Fibroblast of peridontal ligament (primary cell): ENCODE data around the gene IL25.
A peak's percentile ranks its signal among the peaks of the same experiment; 100 is the strongest.
"Not testable (repeated sequence)": the region's sequence is repeated elsewhere in the genome, so short reads cannot be mapped to it uniquely, and the experiment has no call there.

Experiments used
- DNase-seq: peaks from one replicate; pipeline ENCODE4 v3.0.0-alpha.2; 2010; ENCODE audit errors: extremely low read depth

Gene IL25

DNA sequence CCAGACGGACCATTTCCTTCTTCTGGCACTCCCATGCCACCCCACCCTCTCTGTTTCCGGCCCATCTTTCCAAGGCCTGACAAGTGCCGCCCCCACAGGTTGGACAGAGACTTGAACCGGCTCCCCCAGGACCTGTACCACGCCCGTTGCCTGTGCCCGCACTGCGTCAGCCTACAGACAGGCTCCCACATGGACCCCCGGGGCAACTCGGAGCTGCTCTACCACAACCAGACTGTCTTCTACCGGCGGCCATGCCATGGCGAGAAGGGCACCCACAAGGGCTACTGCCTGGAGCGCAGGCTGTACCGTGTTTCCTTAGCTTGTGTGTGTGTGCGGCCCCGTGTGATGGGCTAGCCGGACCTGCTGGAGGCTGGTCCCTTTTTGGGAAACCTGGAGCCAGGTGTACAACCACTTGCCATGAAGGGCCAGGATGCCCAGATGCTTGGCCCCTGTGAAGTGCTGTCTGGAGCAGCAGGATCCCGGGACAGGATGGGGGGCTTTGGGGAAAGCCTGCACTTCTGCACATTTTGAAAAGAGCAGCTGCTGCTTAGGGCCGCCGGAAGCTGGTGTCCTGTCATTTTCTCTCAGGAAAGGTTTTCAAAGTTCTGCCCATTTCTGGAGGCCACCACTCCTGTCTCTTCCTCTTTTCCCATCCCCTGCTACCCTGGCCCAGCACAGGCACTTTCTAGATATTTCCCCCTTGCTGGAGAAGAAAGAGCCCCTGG lies 3.1 kb downstream of the IL25 start:
- no peak for DNase-seq

DNA sequence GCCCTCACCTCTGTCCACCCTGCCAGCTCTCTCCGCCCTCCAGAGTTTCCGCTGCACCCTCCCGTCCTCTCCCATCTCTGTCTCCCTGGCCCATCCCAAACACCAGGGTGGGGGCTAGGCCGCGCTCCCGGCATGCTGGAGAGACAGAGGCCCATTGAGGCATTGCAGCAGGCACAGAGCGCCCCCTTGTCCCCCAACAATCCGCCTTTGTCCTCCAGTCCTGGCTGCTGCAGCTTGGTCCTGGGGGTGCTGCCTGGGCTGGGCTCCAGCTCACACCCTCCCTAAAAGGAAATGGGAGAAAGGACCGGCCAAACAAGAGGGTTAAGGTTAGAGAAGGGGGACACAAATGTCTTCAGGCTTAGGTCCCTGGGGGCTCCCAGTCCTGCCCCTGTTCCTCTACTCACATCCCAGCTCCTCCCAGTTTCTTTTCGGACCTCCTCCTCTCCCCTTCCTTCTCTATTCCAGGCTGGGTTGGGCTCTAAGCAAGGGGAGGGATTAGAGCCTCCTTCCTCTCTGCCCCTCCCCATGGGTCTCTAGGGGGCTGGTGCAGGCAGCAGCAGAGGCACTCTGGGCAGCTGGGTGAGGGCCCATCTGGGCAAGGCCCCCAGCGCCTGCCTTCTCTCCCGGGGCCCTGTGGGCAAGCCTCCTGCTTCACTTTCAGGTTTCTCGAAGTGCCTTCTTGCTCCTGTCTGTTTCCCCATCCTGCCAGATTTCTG lies 4.0 kb downstream of the IL25 start, which contains the start of gene CMTM5:
Gene CMTM5 (plus strand): TSS at position 565 of the 716 bp plus-strand sequence. CDS start 206 bp downstream, outside the sequence.
- DNase-seq, result no peak

DNA sequence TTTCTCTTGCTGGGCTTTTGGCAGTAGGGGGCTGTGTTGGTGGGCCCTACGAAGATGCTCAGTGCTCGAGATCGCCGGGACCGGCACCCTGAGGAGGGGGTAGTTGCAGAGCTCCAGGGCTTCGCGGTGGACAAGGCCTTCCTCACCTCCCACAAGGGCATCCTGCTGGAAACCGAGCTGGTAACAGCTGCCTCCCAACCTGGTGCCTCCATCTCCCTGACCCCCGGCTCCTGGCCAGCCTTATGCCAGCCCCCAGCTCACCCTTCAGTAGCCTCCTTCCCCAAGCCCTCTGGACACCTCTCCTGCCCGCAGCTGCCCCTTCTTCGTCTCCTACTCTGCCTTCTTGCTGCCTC lies 4.6 kb downstream of the IL25 start:
- DNase-seq, result no peak

DNA sequence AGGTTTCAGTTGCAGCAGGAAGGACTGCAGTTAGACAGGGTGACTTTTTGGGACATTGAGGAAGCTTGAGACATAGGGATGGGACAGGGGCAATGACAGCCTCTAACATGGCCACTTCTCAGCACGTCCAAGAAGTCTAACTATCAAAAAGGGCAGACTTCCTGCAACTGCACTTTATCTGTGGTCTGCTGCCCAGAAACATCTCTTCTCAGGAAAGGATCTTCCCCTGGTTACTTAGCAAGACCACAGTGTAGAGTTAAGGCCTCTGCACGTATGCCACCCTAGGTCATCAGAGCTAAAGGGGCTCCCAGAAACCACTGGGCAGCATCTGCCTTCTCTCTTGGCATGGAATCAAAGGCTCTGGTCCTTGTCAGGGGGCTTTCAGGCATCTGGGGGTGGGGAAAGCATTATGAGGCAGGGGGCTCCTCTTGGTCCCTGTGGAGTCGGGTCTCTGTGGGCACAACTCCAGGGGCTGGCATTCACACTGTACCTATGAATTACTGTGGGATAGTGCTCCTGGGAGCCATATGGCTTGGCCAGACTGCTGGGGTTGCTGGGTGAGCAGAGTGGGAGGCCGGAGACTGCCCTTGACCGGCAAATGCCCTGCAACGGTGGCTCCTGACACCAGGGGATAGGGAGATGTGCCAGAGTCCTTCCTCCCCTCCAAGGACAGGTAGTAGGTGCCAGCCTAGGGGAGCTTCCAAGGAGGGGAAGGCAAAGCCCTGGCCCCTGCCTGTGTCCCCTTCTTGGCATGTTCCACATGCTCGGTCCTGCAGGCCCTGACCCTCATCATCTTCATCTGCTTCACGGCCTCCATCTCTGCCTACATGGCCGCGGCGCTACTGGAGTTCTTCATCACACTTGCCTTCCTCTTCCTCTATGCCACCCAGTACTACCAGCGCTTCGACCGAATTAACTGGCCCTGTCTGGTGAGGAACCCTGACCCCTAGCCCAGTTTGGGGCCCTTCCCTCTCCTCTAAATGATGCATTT lies 5.3 kb downstream of the IL25 start:
- no peak for DNase-seq

DNA sequence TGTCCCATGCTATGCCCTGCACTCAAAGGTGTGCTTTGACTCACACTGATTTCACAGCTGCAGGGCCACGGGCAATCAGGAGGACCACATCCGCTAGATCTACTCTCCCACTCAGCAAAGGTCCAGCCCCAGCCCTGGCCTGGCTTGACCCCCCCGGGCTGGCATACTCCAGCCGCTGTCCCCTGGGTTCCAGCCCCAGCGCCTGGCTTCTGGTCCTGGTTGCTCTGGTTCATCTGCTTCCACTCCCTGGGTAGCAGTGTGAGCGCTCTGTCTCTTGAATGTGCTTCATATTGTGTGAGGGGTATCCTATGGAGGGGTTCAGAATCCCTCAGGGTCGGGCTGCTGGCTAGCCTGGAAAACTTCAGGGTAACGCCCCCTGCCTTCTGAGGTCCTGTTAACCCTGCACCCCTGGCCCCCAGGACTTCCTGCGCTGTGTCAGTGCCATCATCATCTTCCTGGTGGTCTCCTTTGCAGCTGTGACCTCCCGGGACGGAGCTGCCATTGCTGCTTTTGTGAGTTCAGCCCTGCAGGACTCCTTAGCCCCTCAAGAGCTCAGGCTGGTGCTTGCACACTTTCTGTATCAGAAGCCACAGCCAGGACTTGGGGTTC lies 6.1 kb downstream of the IL25 start:
- no peak for DNase-seq

DNA sequence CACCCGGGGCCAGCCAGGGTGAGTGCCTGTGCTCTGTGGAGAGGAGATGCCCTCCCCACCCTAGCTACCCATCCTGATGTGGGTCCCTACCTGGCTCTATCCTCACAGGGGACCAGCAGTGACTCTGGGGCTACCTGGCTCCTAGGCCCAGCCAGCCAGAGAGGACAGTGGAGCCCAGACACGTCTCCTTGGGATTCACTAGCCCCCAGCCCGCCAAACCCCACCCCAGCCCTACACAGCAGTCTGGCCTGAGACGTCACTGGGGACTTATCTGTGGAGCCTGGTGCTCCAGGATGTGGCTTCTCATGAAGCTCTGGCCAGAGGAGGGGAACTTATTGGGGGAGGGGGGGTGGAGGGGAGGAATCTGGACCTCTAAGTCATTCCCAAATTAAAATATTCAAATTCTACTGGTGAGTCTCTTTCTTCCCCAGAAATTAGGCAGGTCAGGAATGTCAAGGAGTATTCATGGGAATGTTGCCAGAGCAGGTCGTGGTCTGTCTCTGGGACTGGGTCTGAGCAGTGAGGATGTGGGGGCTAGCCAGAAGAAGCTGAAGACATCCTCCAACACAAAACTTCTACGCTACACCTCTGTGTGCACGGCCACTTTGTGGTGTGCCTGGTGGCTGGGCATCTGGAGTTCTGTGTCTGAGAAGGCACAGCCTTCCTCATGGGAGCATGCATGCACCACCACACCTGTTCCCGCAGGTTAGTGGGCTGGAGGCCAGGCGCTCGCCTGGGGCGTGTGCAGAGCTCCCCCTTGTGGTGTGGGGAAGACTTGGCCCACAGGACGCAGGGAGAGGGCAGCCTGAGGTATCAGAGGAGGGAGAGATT lies 7.0 kb downstream of the IL25 start:
- DNase-seq, result peak; percentile 22

DNA sequence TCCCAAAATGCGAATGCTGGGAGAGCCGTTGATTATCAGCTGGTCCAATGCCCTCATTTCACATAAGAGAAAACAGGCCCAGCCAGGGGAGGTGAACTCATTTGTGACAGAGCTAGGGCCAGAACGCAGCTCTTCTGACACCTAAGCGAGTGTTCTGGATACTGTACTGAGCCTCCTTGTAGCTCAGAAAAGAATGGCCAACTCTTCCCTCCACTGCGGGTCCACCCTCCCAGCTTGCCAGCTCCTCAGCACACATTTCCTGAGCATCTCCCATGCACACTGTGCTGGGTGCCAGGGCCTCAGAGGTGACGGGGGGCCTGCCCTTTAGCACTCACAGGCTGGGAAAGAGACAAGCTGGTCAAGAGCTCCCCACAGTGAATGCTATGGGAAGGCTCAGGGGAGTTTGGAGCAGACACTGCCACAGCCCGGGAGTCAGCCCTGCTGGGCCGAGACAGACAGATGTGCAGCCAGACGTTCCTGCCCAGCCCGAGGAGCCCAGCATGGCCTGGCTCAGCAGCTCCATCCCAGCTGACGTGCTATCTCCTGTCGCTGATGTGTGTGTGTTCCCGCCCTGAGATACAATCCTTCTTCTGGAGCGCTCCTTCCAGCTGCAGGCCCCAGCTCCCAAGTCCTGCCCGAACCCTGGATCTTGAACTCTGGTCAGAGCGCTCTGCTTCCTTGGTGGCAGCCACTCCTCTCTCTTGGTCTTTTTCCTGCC lies 7.7 kb downstream of the IL25 start:
- DNase-seq, result no peak

DNA sequence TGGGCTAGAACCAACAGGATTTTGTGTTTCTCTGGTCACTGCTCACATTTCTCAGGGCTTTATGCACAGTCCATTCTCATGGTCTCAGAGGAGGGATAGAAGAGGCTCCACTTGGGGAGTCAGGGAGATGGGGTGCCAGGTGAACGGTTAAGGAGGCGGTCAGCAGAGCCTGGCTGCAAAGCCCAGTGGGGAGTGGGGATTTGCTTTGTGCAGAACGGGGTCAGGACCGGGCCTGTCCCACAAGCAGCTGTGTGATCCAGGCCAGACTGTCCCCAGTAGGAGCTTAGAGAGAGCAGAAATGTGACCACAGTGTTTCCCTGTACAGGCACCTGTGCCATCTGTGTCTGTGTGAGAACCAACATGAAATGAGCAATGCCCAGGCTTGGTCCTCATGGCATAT lies 8.4 kb downstream of the IL25 start:
- DNase-seq, result no peak

DNA sequence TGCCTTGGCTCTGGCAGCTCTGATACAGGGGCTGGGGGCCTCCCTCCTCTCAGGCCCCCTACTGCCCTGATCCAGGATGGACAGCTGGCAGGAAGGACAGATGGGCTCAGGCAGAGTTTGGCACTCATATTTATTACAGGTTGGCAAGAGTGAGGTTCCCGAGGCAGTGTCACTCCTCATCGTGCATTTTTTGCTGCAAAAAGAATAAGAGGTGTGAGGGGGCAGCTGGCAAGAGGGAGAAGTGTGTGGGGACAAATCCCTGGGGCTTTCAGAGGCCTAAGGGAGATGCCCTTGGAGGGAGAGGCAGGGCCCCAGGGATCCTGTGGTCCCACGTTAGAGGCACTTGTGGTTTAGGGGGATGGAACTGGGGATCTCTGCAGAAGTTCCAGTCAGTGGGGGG lies 9.3 kb downstream of the IL25 start:
- DNase-seq, result no peak

DNA sequence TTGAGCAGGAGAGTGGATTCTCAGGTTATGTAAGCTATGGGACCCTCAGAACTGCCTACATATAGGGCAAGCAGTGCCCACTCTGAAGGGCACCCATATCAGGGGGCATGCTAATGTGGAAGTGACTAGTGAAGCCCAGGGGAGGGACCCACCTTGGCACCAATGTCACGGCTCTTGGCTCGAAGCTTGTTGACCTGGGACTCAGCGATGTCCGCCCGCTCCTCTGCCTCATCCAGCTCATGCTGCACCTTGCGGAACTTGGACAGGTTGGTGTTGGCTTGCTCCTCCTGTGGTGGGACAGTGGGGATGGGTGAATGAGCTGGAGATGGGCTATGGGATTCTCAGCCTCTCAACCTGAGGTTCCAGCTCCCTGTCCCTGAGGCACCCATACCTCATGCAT lies 9.7 kb downstream of the IL25 start:
- no peak for DNase-seq

DNA sequence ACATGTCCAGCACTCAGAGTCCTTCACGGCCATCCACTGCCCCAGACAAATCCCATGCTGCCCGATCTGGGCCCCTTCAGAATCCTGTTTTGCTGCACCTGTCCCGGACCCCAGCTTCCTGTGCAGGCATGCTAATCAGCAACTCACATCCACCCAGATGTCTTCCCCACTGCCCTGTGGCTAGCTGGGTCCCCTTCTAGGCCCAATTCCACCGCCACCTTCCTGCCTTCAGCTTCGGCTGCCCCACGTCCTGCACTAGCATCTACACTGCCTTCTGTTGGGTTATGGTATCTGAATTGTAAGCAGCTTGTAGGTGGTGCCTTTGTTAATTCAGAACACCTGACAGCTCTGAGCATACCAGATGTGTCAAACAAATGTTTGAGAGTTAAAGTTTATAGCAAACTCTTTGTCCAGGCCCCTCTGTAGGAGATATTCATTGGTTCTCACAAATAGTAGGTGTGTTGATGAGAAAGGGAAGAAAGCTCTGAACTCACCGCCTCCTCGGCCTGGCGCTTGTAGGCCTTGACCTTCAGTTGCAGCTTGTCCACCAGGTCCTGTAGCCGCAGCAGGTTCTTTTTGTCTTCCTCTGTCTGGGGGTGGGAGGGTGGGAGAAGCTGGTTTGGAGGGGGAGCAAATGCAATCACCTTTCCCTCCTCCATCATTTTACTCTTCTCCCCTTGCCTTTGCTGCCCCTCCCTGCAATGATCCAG lies 10.3 kb downstream of the IL25 start:
- no peak for DNase-seq

DNA sequence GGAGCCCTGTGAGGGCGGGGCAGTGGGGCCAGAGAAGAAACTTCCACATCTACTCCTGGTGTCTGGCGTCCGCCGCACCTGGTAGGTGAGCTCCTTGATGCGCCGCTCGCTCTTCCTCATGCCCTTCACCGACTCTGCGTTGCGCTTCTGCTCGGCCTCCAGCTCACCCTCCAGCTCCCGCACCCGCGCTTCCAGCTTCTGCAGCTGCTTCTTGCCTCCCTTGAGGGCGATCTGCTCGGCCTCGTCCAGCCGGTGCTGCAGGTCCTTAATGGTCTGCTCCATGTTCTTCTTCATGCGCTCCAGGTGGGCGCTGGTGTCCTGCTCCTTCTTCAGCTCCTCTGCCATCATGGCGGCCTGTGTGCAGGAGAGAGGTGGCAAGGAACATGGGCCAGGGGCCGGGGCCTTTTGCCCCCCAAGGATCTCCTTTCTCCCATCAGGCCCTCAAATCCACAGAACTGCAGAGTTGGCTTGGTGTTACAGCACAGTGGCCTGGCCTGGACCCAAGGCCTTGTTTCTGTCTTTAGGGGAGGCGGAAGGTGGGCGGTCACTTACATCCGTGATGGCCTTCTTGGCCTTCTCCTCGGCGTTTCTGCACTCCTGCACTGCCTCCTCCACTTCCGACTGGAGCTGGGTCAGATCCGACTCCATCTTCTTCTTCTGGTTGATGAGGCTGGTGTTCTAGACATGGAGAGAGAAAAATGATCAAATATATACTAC lies 11.9 kb downstream of the IL25 start:
- DNase-seq, result no peak

DNA sequence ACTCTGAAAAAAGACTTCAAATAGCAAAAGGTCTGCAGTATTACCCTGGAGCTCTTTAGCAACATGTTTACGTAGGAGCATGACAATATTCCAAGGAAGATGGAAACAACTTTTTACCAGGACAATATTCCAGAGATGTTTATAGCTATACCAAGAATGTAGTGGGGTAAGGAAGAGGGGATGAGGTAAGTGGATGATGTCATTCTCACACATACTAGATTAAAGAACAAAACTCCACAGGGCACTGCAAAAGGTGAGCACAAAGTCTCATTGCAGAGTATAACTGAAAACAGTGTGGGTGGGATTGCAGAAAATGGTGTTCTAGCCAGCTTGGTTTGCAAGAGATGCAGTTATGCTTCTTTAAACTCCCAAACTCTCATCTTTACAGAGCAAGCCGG lies 12.6 kb downstream of the IL25 start:
- no peak for DNase-seq

DNA sequence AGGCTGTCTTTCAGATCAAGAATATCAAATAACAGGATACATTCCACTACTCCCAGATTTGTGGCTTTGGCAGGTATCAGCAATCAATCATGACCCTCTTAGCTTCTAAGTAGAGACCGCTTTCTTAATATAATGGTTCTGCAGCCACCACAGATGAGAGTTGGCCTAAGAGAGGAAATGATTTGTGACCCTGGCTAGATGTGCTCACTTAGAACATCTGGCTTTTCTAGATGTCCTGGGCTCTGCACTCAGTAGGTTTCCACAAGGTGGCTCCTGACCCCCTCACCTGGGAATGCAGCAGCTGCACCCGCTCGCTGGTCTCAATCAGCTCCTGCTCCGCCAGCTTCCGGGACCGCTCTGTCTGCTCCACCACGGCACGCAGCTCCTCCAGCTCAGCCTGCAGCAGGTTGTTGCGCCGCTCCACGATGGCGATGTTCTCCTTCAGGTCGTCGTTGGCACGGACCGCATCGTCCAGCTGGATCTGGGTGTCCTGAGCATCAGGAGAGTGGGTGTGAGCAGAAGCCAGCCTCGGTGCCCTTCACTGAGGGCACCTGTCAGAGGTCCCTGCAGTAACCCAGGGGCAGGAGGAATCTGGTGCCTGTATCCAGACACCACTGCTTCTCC lies 13.1 kb downstream of the IL25 start:
- no peak for DNase-seq

DNA sequence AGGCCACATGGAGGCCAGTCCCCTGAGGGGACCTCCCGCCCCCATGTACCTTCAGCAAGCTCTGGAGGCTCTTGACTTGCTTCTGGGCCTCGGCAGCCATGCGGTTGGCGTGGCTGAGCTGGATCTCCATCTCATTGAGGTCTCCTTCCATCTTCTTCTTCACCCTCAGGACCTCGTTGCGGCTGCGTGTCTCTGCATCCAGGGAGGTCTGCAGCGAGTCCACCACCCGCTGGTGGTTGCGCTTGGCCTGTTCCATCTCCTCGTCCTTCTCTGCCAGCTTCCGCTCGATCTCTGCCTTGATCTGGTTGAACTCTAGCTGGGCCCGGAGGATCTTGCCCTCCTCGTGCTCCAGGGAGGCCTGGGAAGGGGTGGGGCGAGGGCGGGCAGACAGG lies 13.7 kb downstream of the IL25 start:
- not testable (repeated sequence) for DNase-seq

DNA sequence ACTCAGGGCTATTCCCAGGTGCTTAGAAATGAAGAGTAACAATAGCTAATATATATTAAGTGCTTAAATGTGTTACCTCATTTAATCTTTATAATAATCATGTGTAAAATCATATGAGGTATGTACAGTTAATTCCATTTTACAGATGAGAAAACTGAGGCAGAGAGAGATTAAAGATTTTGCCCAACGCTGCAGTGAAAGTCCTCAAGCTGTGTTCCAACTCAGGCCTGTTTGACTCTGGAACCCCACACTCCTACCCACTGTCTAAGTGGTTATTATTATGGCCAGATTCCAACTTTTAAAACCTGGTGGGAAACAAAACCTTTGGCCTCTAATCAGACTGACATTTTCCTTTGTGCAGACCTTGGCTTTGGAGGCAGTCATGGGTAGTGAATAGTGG lies 14.4 kb downstream of the IL25 start:
- DNase-seq, result no peak

DNA sequence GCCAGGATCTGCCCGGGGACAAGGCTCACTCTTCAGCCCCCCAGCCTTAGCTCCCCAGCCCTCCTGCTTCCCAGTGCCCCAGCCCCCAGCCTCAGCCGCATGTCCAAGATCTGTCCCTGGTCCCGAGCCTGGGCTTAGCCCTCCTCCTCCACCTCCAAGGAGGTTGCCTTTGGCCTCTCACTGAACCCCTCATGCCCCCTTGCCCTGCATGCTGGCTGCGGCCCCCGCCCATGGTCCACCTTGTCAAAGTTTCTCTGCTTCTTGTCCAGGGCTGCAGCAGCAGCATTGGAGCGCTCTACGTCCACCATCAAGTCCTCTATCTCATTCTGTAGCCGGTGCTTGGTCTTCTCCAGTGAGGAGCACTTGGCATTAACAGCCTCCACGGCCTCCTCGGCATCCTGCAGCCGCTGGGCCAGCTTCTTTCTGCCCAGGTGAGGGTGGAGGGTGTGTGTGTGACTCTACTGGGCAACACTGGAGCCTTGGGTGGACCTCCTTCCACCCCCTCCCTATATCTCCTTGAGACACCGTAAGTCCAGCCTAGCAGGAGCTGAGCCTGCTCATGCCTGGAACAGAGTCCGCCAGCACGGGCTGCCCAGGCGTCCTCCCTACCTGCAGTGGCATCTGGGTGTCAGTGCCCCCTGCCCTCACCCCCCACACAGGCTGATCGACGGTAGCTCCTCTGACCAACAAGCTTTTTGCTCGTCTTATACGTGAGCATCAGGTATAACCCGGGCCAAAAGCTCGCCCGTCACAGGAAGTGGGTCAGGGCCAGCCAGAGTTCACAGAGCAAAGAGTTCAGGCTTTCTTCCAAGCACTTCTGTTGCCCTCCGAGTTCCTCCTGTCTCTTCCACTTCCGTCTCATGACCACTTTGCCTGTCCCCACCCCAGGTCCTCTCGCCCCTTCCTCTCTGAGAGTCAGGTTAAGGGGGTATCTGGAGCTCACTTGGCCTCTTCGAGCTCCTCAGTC lies 15.6 kb downstream of the IL25 start:
- no peak for DNase-seq
